GF-D8 (cell line): ENCODE data around the gene LSP1.
"Not testable (repeated sequence)": the region's sequence is repeated elsewhere in the genome, so short reads cannot be mapped to it uniquely, and the experiment has no call there.

Experiments
- DNase-seq: peaks from one replicate; lab custom pipeline; 2025; lab: John Stamatoyannopoulos, UW

Gene LSP1

GRCh38 chr11:1864831-1865665, 12.2 kb downstream of the LSP1 start:
- DNase-seq, result no peak

GRCh38 chr11:1866226-1866625, 13.3 kb downstream of the LSP1 start:
- no peak for DNase-seq

GRCh38 chr11:1866776-1867175, 13.9 kb downstream of the LSP1 start:
- no peak for DNase-seq

DNA sequence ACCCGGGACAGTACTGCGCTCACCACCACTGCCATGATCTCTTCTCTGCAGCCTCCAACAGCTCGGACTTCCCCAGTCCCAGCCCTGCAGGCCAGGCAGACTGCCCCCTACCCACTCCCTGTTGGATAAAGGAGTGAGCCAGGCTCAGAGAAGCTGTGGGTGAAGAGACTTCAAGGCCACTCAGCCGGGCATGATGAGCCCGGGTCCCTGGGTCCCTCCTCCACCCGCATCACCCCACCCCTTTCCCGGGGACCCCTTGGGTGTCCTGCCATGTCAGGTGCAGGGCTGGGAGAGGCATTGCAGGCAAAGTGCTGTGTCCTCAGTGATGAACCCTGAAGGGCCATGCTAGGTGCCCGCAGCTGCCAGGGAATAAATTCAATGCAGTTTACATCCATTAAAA, 14.5 kb downstream of the LSP1 start:
- DNase-seq, result no peak

DNA sequence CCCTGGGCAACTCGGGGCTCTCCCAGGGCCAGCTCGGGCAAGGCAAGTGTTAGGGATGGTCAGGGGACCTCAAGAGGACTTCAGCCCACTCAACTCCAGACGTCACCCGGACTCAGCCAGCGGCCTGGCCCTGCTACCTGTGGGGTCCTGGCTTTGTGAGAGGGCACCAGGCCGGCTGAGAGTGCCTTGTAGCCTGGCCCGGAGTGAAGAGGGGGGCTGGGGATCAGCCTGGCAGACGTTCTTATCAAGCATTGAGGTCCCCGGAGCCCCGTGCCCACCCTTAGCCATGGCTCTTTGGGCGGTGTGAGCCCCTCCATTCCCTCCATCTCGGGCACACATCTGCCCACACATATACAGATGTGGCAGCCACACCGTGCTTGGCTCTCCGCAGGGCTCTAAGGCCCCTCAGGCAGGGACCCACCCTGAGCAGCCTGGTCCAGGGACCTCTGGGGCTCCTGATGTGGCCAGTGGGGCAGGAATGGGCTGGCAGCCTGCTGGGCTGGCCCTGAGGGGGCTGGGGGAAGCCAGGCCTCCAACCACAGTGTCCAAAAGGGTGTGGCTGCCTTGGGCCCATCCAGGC, 15.3 kb downstream of the LSP1 start:
- no peak for DNase-seq

DNA sequence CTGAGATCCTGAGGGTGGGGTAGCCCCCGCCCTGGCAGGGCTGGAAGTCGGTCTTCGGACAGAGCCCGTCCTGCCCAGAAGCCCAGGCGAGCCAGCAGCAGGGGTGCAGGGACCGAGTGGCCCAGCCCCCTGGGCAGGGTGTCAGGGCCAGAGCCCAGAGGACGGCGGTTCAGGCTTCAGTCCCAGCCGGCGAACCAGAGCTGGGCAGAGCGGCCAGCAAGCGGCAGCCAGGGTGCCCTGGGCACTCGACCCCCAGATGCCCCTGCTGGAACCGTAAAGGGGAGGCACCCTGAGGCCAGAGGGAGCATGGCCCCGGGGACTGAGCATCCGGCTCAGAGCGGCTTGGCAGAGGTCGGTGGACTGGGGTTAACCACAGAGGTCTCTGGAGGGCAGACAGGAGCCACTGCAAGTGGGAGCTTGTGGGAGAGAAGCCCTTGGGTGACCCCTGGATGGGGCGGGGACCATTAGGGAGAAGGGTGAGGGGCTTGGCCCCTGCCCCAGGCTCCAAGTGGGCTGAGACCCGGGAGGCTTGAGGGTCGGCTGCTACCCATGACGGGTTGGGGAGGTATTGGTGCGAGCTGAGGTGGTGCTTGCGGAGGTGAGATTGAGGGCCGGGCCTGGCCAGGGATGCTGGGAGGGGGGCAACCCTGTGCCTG, 15.9 kb downstream of the LSP1 start:
- no peak for DNase-seq

- no peak for DNase-seq
These were observed 16.8 kb downstream of the LSP1 start for GRCh38 chr11:1869427-1870325.

DNA sequence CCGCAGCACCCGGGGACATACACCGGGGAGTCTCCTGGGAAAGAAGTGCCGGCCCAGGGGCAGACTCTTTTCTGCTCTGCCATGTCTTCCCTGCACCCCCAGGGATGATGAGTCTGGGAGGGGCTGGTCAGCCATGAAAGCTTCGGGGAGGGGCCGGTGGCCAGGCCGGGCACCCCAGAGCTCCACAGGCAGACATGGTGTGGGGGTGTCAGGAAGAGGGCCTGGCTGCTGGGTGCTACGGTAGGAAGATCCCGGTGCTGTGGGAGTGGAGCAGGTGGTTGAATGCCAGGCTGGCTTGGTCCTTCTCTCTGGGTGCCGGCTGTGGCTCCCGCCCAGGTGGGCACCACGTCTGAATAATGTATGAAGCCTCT, 17.4 kb downstream of the LSP1 start:
- DNase-seq, result no peak

GRCh38 chr11:1870721-1871466, 18.0 kb downstream of the LSP1 start:
- no peak for DNase-seq

DNA sequence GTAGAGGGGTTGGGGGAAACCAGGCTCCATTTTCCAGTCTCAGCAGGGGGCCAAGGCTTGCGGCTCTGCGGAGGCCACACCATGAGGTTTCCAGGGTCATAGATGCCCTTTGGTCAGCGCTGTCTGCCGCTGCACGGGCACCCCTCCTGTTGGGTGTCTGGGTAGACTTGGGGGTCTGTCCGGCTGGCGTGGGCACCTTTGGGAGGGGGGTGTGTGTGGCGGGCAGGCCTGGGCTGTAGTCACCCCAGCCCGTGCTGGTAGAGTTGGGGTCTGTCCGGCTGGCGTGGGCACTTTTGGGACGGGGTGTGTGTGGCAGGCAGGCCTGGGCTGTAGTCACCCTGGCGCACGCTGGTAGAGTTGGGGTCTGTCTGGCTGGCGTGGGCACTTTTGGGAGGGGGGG, 18.6 kb downstream of the LSP1 start:
- DNase-seq, result no peak

DNA sequence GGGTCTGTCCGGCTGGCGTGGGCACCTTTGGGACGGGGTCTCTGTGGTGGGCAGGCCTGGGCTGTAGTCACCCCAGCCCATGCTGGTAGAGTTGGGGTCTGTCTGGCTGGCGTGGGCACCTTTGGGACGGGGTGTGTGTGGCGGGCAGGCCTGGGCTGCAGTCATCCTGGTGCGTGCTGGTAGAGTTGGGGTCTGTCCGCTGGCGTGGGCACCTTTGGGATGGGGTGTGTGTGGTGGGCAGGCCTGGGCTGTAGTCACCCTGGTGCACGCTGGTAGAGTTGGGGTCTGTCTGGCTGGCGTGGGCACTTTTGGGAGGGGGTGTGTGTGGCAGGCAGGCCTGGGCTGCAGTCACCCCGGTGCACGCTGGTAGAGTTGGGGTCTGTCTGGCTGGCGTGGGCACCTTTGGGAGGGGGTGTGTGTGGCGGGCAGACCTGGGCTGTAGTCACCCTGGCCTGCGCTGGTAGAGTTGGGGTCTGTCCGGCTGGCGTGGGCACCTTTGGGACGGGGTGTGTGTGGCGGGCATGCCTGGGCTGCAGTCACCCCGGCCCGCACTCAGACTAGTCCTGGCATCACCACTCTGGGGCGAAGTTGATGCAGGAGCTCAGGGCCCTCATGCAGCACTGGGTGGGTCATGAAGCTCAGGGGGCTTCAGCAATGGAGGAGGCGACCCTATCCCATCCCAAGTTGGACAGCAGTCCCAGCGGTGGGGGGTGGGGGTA, 19.5 kb downstream of the LSP1 start:
- no peak for DNase-seq

- no peak for DNase-seq
These were observed 20.3 kb downstream of the LSP1 start for GRCh38 chr11:1873048-1873812.

- not testable (repeated sequence) for DNase-seq
These were observed 20.9 kb downstream of the LSP1 start for GRCh38 chr11:1873813-1874150.

DNA sequence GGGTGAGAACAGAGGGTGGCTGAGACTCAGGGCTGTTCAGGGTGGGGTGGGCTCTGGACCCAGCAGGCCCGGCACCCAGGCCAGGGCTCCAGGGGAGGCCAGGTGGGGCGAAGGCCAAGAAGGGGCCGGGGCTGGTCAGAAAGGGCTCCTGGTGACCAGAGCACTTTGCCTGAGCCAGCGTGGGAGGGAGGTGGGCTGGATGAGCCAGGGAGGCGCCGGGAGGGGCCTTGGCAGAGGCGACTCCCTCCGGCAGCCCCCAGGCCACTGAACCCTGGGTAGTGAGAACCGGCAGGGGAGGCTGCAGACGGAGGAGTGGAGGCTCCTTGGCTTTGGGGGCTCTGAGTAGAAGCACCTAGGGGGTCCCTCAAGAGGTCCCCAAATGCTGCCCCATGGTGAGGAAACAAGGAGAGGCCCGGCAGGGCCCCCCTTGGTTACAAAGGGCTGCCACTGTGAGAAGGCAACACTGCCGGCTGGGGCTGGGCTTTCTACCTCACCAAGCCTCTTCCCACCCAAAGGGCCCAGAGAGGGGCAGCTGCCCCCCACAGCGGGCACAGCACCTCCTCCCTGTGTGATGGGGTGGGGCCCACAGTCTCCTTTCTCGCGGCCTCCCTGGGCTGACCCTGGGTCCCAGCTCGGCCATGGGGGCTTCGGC, 21.7 kb downstream of the LSP1 start:
- not testable (repeated sequence) for DNase-seq

- DNase-seq, result no peak
These were observed 22.4 kb downstream of the LSP1 start for GRCh38 chr11:1875093-1875850.

DNA sequence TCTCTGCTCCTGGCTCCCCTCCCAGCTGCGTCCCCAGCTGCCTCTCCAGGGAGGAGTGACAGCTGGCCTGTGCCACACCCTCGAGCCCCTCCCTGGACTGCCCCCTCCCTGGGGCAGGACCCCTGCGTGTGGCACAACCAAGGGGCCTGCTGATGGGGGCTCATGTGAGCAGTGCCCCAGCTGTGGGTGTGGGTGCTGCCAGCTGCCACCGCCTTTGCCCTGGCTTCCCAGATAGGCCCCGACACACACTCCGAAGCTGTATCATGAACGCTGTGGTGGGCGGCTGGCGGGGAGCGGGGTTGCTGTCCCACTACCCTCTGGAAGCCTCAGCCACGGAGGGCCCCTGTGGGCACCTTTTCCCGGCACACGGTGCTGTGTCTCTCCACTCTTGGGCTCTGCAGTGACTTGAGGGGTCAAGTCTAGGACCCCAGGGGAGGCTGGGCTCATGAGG, 23.0 kb downstream of the LSP1 start:
- not testable (repeated sequence) for DNase-seq

GRCh38 chr11:1876361-1877063, 23.6 kb downstream of the LSP1 start:
- DNase-seq, result no peak
